D721Med (cell line): Measurements from ENCODE around the gene MIPOL1.

Source experiments
- DNase-seq: peaks from one replicate; pipeline ENCODE4 v3.0.0; 2011; ENCODE audit warnings: low spot score; ENCODE audit not compliant: insufficient read length
- FAIRE-seq: peaks from 2 replicates; lab custom pipeline; 2011; peaks lifted over from hg19 to GRCh38; lab: Jason Lieb, UNC
- TF ChIP-seq, protein P1 (sequence below): IDR thresholded peaks from 2 replicates; pipeline ENCODE4 v1.5.1; 2012; ENCODE audit warnings: mild to moderate bottlenecking, control low read depth; ENCODE audit not compliant: insufficient read depth; ENCODE audit errors: missing control alignments

The MIPOL1 gene

DNA sequence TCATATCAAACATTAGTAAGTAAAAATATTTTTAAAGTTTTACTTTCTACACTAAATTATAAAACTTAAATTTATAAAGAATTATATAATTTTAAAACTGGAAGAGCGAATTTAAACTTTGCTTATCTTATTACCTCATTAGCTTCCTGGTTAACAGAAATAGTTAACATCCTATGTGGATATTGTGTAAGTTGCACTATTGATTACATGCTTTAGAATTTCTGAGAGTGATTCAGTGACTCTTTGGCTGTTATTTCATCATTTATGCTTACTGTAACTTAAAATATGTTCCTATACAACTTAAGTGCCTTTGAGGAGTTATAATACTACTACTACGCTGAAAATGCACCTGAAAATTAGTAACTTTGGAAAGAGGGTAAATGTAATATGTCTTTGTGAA is 295.9 kb downstream of the MIPOL1 start:
- DNase-seq, result no peak
- TF ChIP-seq, protein P1, sequence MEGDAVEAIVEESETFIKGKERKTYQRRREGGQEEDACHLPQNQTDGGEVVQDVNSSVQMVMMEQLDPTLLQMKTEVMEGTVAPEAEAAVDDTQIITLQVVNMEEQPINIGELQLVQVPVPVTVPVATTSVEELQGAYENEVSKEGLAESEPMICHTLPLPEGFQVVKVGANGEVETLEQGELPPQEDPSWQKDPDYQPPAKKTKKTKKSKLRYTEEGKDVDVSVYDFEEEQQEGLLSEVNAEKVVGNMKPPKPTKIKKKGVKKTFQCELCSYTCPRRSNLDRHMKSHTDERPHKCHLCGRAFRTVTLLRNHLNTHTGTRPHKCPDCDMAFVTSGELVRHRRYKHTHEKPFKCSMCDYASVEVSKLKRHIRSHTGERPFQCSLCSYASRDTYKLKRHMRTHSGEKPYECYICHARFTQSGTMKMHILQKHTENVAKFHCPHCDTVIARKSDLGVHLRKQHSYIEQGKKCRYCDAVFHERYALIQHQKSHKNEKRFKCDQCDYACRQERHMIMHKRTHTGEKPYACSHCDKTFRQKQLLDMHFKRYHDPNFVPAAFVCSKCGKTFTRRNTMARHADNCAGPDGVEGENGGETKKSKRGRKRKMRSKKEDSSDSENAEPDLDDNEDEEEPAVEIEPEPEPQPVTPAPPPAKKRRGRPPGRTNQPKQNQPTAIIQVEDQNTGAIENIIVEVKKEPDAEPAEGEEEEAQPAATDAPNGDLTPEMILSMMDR, result no peak
- no peak for FAIRE-seq

DNA sequence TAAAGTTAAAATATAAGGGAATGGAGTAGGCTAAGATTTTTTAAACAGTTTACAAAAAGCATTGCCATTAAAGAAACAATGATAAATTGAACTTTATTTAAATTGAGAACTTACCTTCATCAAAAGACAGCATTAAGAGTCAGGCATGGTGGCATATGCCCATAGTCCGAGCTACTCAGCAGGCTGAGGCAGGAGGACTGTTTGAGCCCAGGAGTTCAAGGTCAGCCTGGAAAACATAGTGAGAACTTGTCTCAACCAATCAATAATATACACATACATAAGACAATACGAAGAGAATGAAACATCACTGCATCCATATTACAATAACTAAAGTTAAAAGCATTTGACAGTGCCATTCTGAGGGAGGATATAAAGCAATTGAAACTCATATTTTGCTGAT is 299.7 kb downstream of the MIPOL1 start:
- TF ChIP-seq, protein P1, result no peak
- no peak for FAIRE-seq
- no peak for DNase-seq

DNA sequence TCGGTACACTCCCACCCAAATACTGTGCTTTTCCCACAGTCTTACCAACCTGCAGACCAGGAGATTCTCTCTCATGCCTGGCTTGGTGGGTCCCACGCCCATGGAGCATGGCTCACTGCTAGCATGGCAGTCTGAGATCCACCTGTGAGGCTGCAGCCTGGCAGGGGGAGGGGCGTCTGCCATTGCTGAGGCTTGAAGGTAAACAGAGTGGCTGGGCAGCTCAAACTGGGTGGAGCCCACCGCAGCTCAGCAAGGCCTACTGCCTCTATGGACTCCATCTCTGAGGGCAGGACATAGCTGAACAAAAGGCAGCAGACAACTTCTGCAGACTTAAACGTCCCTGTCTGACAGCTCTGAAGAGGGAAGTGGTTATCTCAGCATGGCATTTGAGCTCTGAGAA is 304.1 kb downstream of the MIPOL1 start:
- TF ChIP-seq, protein P1, result no peak
- FAIRE-seq, result no peak
- DNase-seq, result no peak

DNA sequence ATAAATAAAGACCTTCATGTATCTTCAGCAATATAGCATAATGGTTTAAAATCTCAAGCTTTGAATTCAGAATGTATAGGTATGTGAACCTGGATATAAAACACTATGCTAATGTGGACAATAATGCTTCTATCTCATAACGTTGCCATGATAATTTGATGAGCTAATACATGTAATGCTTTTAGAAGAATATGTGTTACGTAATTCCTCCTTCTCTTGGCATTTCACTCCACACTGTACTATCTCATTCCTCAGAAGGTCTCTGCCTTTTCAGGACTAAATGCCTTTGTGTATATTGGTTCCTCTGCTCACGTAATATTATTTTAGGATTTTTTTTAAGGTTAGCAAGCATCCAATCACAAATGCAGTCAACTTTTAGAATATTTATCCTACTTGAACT is 310.8 kb downstream of the MIPOL1 start:
- DNase-seq, result no peak
- TF ChIP-seq, protein P1, result no peak
- no peak for FAIRE-seq

DNA sequence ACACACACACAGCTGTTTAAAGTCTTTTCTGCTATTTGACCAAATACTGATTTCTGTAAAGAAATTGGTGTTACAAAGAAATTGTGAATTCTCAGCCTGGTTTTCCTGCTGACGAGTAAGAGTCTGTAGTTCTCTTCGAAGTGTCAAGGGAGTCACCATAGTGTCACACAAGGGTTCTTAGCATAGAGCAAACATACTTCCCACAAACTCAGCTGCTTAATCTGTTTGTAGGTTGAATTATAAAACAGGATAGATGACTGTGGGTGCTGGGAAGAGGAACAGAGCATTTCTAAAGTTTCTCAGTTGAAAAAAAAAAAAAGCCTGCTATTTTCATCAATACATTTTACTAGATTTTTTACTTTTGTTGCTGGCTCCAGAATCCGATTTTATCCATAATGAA is 314.4 kb downstream of the MIPOL1 start:
- FAIRE-seq (no peak), DNase-seq (no peak)
- TF ChIP-seq, protein P1, result no peak

DNA sequence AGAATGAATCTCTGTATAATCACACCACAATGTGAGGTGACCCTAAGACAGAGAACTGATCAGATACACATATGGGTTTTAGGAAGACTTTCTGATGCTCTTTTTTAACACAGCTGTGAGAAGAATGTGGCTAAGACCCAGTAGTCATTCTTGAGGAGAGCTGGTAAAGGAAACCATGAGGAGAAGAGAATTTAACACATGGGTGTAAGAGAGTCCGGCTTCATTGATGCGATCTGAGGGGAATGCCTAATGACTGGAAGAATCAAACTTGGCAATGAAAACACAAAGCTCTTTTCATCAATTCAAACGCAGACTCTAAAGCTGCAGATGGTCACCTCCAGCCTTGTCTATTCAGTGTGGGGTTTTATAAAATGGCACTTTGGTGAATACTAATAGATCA is 318.0 kb downstream of the MIPOL1 start:
- TF ChIP-seq, protein P1, result no peak
- no peak for DNase-seq
- FAIRE-seq, result no peak

DNA sequence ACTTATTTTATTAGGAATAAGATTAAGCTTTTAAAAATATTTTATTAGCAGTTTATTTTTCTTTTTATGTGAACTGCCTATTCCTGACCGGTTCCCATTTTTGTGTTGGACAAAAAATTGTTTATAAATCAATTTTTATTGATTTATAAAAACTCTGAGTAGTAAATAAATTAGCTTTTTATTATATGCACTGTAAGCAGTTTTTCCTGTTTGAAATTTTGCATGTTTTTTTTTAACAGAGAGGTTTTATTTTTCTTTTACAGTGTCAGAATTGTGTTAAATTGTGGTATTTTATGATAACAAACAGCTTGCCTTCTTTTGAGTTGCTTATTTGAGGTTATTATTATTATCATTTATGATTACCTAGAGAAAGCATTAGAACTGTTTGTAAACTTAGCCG is 329.3 kb downstream of the MIPOL1 start:
- DNase-seq, result no peak
- TF ChIP-seq, protein P1, result no peak
- FAIRE-seq, result no peak
